MCF 10A (cell line): Measurements from ENCODE around the gene HMG20B. TPM values are rescaled to one million over a fixed set of nuclear protein-coding genes. Genes with fewer than 3 reads are reported as not detected.
A peak's percentile ranks its signal among the peaks of the same experiment; 100 is the strongest.
"Not testable (repeated sequence)": the region's sequence is repeated elsewhere in the genome, so short reads cannot be mapped to it uniquely, and the experiment has no call there.

ENCODE experiments used
- BruUV-seq: library from RNA; stranded (reverse); fragments of 400-500 nt; replicated peaks from 2 replicates; lab custom pipeline; 2021; lab: Mats Ljungman, UMichigan
- CTCF ChIA-PET: fragments of 300-600 bp; sonication (Branson Sonifier 250); formaldehyde crosslinking; extraction: SDS; loops from one replicate; lab custom pipeline; 2021; ENCODE audit warnings: antibody characterized with exemption, inconsistent platforms; lab: Yijun Ruan, JAX
- POLR2A ChIA-PET: fragments of 300-600, 350-650 bp; sonication (Branson Sonifier 250); formaldehyde crosslinking; extraction: SDS; loops from one replicate; lab custom pipeline; 2020; ENCODE audit warnings: antibody characterized with exemption, inconsistent platforms; lab: Yijun Ruan, JAX
- DNase-seq: peaks from one replicate; pipeline ENCODE4 v3.0.0-alpha.2; 2018; ENCODE audit not compliant: unreplicated experiment
- H3K27ac Mint-ChIP-seq: one replicate; pipeline ENCODE4 v1.8.0; 2022; ENCODE audit warnings: mild to moderate bottlenecking, low read depth, mixed read lengths; ENCODE audit not compliant: unreplicated experiment
- H3K27me3 Mint-ChIP-seq: one replicate; pipeline ENCODE4 v1.8.0; 2022; ENCODE audit warnings: mixed read lengths; ENCODE audit not compliant: insufficient read depth, unreplicated experiment
- H3K36me3 Mint-ChIP-seq: one replicate; pipeline ENCODE4 v1.8.0; 2022; ENCODE audit warnings: mild to moderate bottlenecking, moderate library complexity, mixed read lengths; ENCODE audit not compliant: insufficient read depth, unreplicated experiment
- H3K4me1 Mint-ChIP-seq: one replicate; pipeline ENCODE4 v1.8.0; 2022; ENCODE audit warnings: mixed read lengths; ENCODE audit not compliant: insufficient read depth, unreplicated experiment
- H3K4me3 Mint-ChIP-seq: one replicate; pipeline ENCODE4 v1.8.0; 2022; ENCODE audit warnings: mild to moderate bottlenecking, moderate library complexity, mixed read lengths; ENCODE audit not compliant: unreplicated experiment
- H3K9me3 Mint-ChIP-seq: one replicate; pipeline ENCODE4 v1.8.0; 2022; ENCODE audit warnings: mixed read lengths; ENCODE audit not compliant: unreplicated experiment
- CTCF ChIP-seq: fragments of 200-600 bp; IDR thresholded peaks from one replicate; pipeline ENCODE4 v1.8.0; 2022; ENCODE audit warnings: antibody characterized with exemption, mild to moderate bottlenecking; ENCODE audit not compliant: unreplicated experiment
- intact Hi-C: fragments of 100-400 bp; cut with micrococcal nuclease; formaldehyde crosslinking; loops from 2 replicates; pipeline ENCODE4 v1.14.1; 2022
- total RNA-seq: library from RNA; stranded (reverse); gene quantifications from 2 replicates; pipeline ENCODE4 v1.2.3, GENCODE V29; 2022

Gene HMG20B
- total RNA-seq, 1 experiment from 2014 or later, result 64.7 TPM

- Mint-ChIP-seq H3K4me1 (peaks cover 13% of the 10 kb centered on the region), H3K27ac (no peak overlapping the region), H3K9me3 (no peaks in the 10 kb centered on the region), H3K36me3 (peaks cover 20% of the 10 kb centered on the region), H3K4me3 (no peak overlapping the region), H3K27me3 (no peaks in the 10 kb centered on the region)
- peak; percentile 81 for DNase-seq
- BruUV-seq, result no TSS peak
- CTCF ChIA-PET, result interaction anchor here (0.6 to 1.0 kb wide), 2 partner anchors 37 to 275 kb away, joined by 3 read pairs; no protein-coding TSS in a partner anchor
- POLR2A ChIA-PET, result interaction anchor here (0.7 to 0.8 kb wide), 2 partner anchors 11 to 670 kb away, joined by 3 read pairs; no protein-coding TSS in a partner anchor
- intact Hi-C loops, result no loop called here
- TF ChIP-seq CTCF, result no peak
Observed at GRCh38 chr19:3580156-3580934, 7.6 kb downstream of the HMG20B start.

GRCh38 chr19:3581792-3582191 is 9.0 kb downstream of the HMG20B start:
- H3K27ac Mint-ChIP-seq, BruUV-seq, H3K9me3 Mint-ChIP-seq, H3K27me3 Mint-ChIP-seq, intact Hi-C loops, DNase-seq, H3K4me3 Mint-ChIP-seq: not testable (repeated sequence)
- peaks cover 12% of the 10 kb centered on the region for H3K4me1 Mint-ChIP-seq
- POLR2A ChIA-PET, result interaction anchor here (0.6 kb wide), 1 partner anchor 9 kb away, joined by 3 read pairs; no protein-coding TSS in a partner anchor
- H3K36me3 Mint-ChIP-seq, result peaks cover 14% of the 10 kb centered on the region
- CTCF ChIA-PET, result interaction anchor here (1.2 kb wide), 1 partner anchor 10 kb away, joined by 4 read pairs; no protein-coding TSS in a partner anchor

- H3K4me3 Mint-ChIP-seq, H3K9me3 Mint-ChIP-seq, intact Hi-C loops, BruUV-seq, CTCF ChIA-PET, H3K27ac Mint-ChIP-seq, H3K27me3 Mint-ChIP-seq, DNase-seq, H3K36me3 Mint-ChIP-seq: not testable (repeated sequence)
- peaks cover 12% of the 10 kb centered on the region for H3K4me1 Mint-ChIP-seq
- POLR2A ChIA-PET, result interaction anchor here (0.6 to 1.4 kb wide), 3 partner anchors 9 to 63 kb away, joined by 3 to 7 read pairs (median 4); no protein-coding TSS in a partner anchor
Observed at GRCh38 chr19:3584036-3584802, 11.5 kb downstream of the HMG20B start.

- DNase-seq, result no peak
- intact Hi-C loops, result no loop called here
- no TSS peak for BruUV-seq
- Mint-ChIP-seq H3K4me1 (peaks cover under 1% of the 10 kb centered on the region), H3K4me3 (no peak within 1 kb of the TSS), H3K9me3 (no peaks in the 10 kb centered on the region), H3K27ac (no peak within 1 kb of the TSS), H3K36me3 (no peaks in the 10 kb centered on the region), H3K27me3 (no peaks in the 10 kb centered on the region)
- CTCF ChIA-PET, result interaction anchor here (0.6 kb wide), 1 partner anchor 323 kb away, joined by 3 read pairs; no protein-coding TSS in a partner anchor
- POLR2A ChIA-PET, result no interaction called here
- no peak for TF ChIP-seq CTCF
Observed at GRCh38 chr19:3585301-3586126, 12.8 kb downstream of the HMG20B start, which contains the start of gene GIPC3. TSS of gene GIPC3 (plus strand) at chr19:3585478. CDS start at chr19:3585598, 120 bp downstream.
